ENCODE measurements around the gene TEPSIN.

The TEPSIN gene

GRCh38 chr17:81195941-81196495 is 42.8 kb downstream of the TEPSIN start:
- DNase-seq: no peak

DNA sequence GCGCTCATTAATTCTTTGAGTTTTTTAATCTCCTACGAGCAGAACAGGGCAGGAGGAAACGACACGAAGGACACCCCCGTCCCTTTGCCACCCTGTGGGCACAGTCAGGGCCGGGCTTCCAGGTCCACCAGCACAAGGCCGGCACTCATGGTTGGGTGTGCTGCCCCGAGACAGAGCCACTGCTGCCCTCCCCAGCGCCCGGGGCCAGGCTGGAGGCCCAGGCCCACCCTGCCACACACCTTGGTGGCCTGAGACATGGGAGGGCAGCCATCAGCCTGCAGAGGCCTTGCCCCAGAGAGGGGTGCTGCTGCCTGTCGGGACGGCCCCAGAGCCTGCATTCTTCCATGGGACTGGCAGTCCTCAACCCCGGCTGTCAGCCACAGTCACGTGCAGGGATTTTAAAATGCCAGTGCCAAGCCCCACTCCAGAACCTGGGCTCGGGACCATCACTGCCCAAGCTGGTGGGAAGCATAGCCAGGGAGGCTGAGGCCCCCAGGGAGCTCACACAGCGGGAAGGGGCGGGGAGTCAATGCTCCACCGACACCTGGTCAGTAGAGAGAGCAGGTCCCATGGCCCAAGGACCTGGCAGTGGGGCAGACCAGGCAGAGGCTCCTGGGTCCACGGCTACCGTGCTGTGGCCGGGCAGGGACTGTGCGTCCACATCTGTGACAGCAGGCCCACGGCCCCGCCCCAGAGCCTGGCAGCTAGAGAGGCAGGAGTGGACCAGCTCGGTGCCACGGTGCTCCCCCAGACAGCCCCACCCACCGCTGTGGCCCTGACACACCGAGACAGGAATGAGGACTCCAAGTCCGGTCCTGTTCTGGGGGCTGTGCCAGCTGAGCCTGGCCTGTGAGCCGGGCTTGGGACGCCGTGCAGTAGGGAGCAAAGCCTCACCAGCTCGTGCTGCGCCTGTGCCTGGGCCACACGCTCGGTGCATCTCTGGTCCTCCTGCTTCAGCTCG is 43.6 kb downstream of the TEPSIN start:
- DNase-seq: no peak

DNA sequence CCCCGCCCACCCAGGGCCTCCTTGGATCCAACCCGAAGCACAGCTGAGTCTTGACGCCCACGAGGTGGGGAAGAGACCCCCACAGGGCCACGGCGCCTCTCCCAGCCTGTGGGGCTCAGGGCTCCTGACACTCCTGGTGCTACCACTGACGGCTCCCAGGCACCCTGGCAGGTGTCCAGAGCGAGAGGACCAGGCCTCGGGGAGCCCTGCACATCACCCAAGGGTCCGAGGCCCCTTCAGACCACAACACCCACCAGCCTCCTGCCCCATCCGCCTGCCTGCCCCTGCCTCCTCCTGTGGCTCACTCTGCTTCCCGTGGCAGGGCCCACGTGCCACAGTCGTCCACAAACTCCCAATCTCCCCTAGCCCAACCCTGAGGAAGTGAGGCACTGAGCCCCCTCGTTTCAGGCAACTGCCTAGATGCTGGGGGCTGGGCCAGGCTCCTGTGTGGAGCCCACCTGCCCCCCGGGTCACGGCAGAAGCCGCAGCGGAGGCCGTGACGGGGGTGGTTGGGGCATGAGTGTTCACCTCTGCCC is 44.6 kb downstream of the TEPSIN start:
- no peak for DNase-seq

GRCh38 chr17:81193470-81194224 is 45.2 kb downstream of the TEPSIN start:
- DNase-seq: no peak

DNA sequence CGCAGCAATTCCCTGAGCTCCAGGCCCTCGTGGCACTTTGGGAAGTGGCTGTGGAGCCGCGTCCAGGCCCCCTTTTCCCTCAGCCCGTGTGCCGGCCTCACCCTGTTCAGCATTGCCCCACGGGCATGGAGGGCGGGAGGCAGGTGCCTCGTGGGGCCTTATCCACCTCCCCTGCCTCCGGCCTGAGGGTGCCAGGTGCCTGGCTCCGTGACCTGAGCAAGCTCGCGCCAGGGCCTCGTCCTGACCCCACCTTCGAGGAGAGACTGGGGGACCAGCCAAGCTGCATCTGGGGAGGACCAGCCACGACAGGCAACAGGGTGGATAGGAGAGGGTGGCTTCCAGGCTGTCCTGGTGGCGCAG is 45.8 kb downstream of the TEPSIN start:
- DNase-seq: no peak

DNA sequence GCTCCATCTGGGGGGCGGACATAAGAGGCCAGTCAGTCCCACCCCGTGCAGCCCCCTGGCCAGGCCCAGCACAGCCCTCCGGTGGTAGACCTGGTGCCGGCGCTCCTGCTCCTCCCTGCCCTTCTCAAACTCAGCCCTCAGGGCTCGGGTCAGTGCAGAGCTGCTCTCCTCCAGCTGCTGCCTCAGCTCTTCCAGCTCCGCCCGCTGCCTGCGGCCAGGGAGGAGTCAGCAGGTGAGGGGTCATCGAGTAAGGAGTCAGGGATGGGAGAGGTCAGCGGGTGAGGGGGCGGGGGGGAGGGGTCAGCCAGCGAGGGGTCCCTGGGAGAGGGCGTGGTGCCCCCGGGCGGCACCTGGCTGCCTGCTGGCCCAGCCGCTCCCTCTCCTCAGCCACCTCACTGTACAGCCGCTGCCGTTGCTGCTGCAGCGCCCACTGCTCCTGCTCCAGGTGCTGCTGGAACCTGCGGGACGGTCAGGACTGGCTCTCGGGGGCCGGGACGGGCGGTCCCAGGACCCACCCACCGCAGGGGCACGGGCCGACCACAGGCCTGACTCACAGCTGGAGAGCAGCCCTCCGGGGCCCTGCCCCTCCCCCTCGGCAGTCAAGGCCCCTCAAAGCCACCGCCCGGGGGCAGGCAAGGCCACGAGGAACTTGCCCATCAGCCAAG is 46.3 kb downstream of the TEPSIN start:
- DNase-seq: no peak

DNA sequence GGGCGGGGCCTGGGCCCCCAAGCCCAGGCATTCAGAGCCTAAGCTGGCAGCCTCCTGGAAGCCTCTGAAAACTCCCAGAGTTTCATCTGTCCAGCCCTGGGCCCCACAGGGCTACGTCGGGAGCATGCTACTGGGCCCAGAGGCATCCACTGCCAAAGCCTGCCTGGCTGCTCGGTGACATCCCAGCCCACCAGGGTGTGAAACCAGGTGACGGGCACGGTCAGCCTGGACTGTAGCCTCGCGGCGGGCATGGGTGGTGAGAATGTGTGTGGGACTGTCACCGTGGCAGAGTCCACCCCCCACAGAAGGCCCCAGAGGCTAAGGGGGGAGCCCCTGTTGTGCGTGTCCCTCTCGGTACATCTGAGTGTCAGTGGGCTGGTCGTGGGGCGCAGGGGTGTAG is 47.2 kb downstream of the TEPSIN start:
- no peak for DNase-seq

DNA sequence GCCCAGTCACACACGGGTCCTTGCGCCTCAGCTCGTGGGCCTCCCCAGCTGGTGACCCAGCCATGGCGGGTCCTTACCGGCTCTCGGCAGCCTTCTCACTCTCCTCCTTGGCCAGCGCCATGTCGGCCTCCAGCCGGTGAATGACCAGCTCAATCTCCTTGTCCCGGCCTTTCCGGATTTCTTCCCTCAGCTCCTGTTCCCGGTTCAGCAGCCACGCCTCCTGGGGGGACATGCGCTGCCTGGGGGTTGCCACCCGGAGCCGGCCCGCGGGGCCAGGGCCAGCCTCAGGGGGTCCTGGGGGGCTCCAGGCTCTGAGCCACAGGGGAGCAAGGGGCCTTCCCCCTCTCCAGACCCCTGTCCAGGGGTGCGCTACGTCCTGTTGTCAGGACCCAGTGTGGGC is 47.7 kb downstream of the TEPSIN start:
- DNase-seq: no peak

DNA sequence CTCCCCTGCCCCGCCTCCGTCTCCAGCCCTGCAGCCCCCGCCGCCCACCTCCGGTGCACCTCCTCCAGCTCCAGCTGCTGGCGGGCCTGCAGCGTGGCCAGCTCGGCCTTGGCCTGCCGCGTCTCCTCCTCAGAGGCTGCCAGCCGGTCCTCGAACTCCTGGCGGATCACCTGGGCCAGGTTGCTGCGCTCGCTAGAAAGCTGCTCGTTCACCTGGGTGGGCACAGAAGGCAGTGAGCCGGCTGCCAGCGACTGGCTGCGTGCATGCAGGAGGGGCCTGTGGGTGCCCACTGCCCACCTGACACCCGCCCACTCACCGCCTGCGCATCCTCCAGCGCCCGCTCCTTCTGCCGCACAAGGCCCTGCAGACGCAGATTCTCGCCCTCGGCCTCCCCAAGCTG is 48.3 kb downstream of the TEPSIN start:
- DNase-seq: no peak

GRCh38 chr17:81189670-81190530 is 49.0 kb downstream of the TEPSIN start:
- no peak for DNase-seq

GRCh38 chr17:81189016-81189415 is 49.8 kb downstream of the TEPSIN start:
- no peak for DNase-seq

DNA sequence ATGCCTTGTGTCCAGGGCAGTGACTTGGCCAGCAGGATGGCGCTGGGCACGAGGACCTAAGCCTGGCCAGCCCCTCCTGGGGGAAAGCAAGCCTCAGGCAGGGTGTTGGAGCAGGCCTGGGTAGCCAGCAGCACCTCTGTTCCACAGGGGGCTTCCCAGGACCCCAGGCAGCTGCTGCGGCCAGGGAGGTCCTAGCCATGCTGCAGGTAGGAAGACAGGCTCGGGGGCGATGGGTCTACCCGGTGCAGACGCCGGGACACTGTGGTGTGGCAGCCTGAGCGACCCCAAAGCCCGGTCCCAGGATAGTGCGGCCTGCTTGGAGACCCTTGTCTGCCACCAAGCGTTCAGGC is 50.4 kb downstream of the TEPSIN start:
- DNase-seq: no peak

DNA sequence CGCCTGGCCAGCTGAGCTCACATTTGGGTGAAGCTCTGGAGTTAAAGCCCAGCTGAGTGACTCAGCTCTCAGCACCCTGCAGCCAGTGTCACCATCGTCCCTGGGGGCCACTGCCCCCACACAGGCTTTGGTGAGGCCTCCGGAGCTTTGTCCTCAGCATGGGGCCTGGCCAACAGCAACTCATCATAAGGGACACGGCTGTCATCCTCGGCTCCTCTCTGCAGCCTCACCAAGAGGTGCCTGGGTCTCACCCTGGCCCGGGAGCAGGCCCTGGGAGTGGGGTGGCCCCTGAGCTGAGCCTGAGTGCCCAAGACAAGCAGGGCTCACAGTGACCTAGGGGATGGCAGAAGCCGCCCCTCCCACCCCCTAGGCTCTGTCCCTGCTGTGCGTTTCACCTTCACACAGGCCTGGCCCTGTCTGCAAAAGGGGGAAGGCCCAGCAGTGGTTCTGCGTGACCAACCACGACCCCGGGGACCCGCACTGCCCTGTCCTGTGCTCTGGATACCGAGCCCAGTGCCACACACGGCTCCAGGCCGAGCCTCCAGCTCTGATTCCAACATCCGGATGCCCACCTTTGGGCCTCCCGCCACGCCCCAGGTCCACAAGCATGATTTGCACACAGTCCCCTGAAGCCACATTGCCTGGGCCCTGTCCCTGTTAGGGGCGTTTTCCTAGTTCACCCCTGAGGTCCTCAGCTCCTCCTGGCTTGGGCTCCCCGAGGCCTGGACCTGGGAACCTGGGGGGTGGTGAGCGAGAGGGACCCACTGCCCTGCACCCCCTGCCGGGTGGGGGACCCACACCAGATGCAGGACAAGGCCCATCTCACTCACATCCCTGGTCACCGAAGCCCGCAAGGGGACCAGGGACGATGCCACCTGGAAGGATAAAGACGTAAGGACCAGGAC is 51.0 kb downstream of the TEPSIN start:
- DNase-seq: no peak

DNA sequence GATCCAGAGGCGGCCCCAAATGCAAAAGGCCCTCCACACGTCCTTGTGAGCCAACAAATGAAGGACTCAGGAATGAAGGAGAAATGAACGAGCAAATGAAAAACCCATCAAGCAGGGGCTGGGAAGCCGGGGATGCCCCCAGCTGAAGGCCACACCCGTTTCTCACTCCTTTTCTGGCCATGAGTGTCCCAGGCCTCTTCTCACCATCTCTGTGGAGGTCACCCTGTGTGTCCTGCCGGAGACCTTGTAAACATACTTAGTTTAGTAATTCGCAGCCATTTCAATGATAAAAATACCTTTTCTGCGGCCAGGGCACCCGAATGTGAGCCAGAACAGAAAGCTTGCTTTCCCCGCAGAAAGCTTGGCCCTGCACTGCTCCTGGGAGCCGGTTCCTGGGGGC is 51.7 kb downstream of the TEPSIN start:
- no peak for DNase-seq

- DNase-seq: no peak
Measured at GRCh38 chr17:81186203-81186602, 52.7 kb downstream of the TEPSIN start.

DNA sequence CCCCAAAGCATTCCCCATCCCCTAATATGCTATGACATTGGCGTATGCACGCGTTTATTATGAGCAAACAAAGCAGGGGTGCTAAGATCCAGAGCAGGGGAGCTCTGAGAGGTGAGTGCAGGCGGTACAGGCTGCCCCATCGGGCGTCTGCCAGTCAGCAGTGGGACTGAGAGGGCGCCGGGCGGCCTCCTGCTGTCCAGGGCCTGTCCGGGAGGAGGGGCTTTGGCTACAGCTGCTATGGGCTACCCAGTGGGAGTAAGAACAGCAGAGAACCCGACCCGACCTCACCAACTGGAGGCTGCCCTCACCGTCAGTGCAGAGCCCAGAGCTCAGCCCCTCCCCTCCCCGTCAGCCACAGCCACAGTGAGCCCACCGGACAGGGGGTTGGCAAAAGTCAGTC is 54.3 kb downstream of the TEPSIN start:
- DNase-seq: no peak

GRCh38 chr17:81183807-81184206 is 55.0 kb downstream of the TEPSIN start:
- no peak for DNase-seq

DNA sequence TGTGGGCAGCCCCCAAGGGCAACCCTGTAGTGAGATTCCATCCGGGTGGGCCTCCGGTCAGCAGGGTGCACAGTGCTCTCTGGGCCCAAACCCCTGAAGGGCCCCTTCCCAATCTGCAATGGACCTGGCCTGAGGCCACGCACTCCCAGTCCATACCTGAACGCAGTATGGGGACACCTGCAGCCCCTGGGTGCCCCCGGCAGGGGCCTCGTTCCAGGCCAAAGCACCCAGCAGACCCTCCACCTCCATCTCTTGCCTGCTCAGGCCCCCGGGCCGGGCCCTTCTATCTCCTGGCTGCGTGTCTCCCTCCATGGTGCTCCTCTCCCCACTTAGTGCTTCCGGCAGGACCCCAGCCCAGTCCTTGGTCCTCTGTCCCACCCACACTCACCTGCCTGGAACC is 55.5 kb downstream of the TEPSIN start:
- DNase-seq: no peak

- DNase-seq: no peak
Measured at GRCh38 chr17:81182596-81182995, 56.3 kb downstream of the TEPSIN start.

GRCh38 chr17:81181811-81182185 is 57.1 kb downstream of the TEPSIN start:
- no peak for DNase-seq
